OCI-LY1 (cell line): ENCODE results near the gene PTPRO.

Source experiments
- H2AFZ ChIP-seq: fragments of 200-600 bp; sonication (generic), shearing (Covaris generic); 2 replicates; pipeline ENCODE4 v1.6.0; 2014; ENCODE audit warnings: antibody characterized with exemption, mild to moderate bottlenecking, low read length
- H3F3A ChIP-seq: fragments of 200-600 bp; sonication (generic), shearing (Covaris generic); 2 replicates; pipeline ENCODE4 v1.6.0; 2014; ENCODE audit warnings: mild to moderate bottlenecking, antibody characterized with exemption, low read length, moderate library complexity; ENCODE audit not compliant: insufficient read depth
- H3K27ac ChIP-seq: fragments of 200-600 bp; sonication (generic); 2 replicates; pipeline ENCODE4 v1.5.1; 2014; ENCODE audit warnings: low read length, mixed run types, mild to moderate bottlenecking, low read depth; ENCODE audit not compliant: poor library complexity, severe bottlenecking
- H3K27me3 ChIP-seq: fragments of 200-600 bp; sonication (generic); 2 replicates; pipeline ENCODE4 v1.6.0; 2014; ENCODE audit warnings: antibody characterized with exemption, mild to moderate bottlenecking, low read length, moderate library complexity; ENCODE audit not compliant: insufficient read depth
- H3K36me3 ChIP-seq: fragments of 200-600 bp; sonication (generic); 2 replicates; pipeline ENCODE4 v1.6.1; 2014; ENCODE audit warnings: mild to moderate bottlenecking, antibody characterized with exemption, low read length, moderate library complexity, mixed read lengths; ENCODE audit not compliant: insufficient read depth
- H3K4me1 ChIP-seq: fragments of 200-600 bp; sonication (generic); 2 replicates; pipeline ENCODE4 v1.5.1; 2014; ENCODE audit warnings: mild to moderate bottlenecking, low read length, moderate library complexity; ENCODE audit not compliant: insufficient read depth, severe bottlenecking
- H3K4me2 ChIP-seq: fragments of 200-600 bp; sonication (generic), shearing (Covaris generic); 2 replicates; pipeline ENCODE4 v1.6.1; 2014; ENCODE audit warnings: low read length
- H3K4me3 ChIP-seq: fragments of 200-600 bp; sonication (generic); 2 replicates; pipeline ENCODE4 v1.5.1; 2014; ENCODE audit warnings: low read length, low read depth, mild to moderate bottlenecking, mixed read lengths; ENCODE audit not compliant: poor library complexity, severe bottlenecking
- H3K79me2 ChIP-seq: fragments of 200-600 bp; shearing (Covaris generic); 2 replicates; pipeline ENCODE4 v1.6.1; 2016; ENCODE audit warnings: mixed run types, low read length, mixed read lengths; ENCODE audit not compliant: insufficient read depth
- H3K9ac ChIP-seq: fragments of 200-600 bp; sonication (generic), shearing (Covaris generic); 2 replicates; pipeline ENCODE4 v1.6.1; 2014; ENCODE audit warnings: mild to moderate bottlenecking, low read length, mixed read lengths
- H3K9me2 ChIP-seq: fragments of 200-600 bp; sonication (generic), shearing (Covaris generic); 2 replicates; pipeline ENCODE4 v1.6.1; 2014; ENCODE audit warnings: low read depth, mild to moderate bottlenecking, low read length, mixed read lengths
- H3K9me3 ChIP-seq: fragments of 200-600 bp; shearing (Covaris generic); 2 replicates; pipeline ENCODE4 v1.6.1; 2014; ENCODE audit warnings: low read length, mixed read lengths
- H4K20me1 ChIP-seq: fragments of 200-600 bp; sonication (generic), shearing (Covaris generic); 2 replicates; pipeline ENCODE4 v1.6.0; 2016; ENCODE audit warnings: mild to moderate bottlenecking, low read length; ENCODE audit not compliant: insufficient read depth
- CTCF ChIP-seq: fragments of 200-600 bp; sonication (generic), shearing (Covaris generic); IDR thresholded peaks from 2 replicates; pipeline ENCODE4 v1.5.1; 2017; ENCODE audit warnings: mild to moderate bottlenecking, antibody characterized with exemption, low read length, moderate library complexity, mixed read lengths
- EZH2 ChIP-seq: fragments of 200-600 bp; sonication (generic), shearing (Covaris generic); IDR thresholded peaks from 2 replicates; pipeline ENCODE4 v1.8.0; 2017; ENCODE audit warnings: borderline replicate concordance, mixed run types, mild to moderate bottlenecking, antibody characterized with exemption, low read length, moderate library complexity, mixed read lengths

PTPRO gene

GRCh38 chr12:15536446-15536845 lies 214.1 kb downstream of the PTPRO start:
- Histone ChIP-seq H3K4me2 (no peak overlapping the region), H3F3A (no peaks in the 10 kb centered on the region), H3K9ac (no peak overlapping the region), H3K9me3 (no peaks in the 10 kb centered on the region), H3K36me3 (no peaks in the 10 kb centered on the region), H2AFZ (no peak overlapping the region), H4K20me1 (no peaks in the 10 kb centered on the region), H3K27ac (no peak overlapping the region), H3K79me2 (no peaks in the 10 kb centered on the region), H3K27me3 (no peaks in the 10 kb centered on the region), H3K4me1 (peaks cover 15% of the 10 kb centered on the region), H3K4me3 (no peak overlapping the region), H3K9me2 (no peaks in the 10 kb centered on the region)
- TF ChIP-seq CTCF (no peak), EZH2 (no peak)

DNA sequence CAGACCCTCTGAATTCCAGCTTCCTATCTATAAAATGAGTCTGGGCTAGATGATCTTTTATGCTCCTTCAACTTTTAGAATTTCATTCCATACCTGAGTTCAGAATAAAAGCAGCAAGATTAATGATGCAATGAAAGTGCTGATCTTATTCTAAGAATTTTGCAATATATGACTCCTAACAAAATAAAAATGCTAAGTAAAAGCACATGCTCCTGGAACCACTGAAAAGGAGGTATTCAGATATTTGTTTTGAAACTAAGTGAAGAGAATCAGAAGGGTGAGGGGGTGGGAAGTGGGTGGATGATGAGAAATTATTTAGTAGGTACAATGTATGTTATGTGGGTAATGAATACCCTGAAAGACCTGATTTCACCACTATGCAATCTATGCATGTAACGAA lies 216.6 kb downstream of the PTPRO start:
- H3K27ac ChIP-seq: no peak overlapping the region
- no peak overlapping the region for H2AFZ ChIP-seq
- no peaks in the 10 kb centered on the region for H3K79me2 ChIP-seq
- H3K9me2 ChIP-seq: no peaks in the 10 kb centered on the region
- no peaks in the 10 kb centered on the region for H3K9me3 ChIP-seq
- peaks cover 14% of the 10 kb centered on the region for H3K4me1 ChIP-seq
- H3F3A ChIP-seq: no peaks in the 10 kb centered on the region
- no peak overlapping the region for H3K4me2 ChIP-seq
- H3K27me3 ChIP-seq: no peaks in the 10 kb centered on the region
- no peak overlapping the region for H3K4me3 ChIP-seq
- no peak overlapping the region for H3K9ac ChIP-seq
- H4K20me1 ChIP-seq: no peaks in the 10 kb centered on the region
- no peak for TF ChIP-seq CTCF
- TF ChIP-seq EZH2: no peak
- no peaks in the 10 kb centered on the region for H3K36me3 ChIP-seq

GRCh38 chr12:15540005-15540404 lies 217.7 kb downstream of the PTPRO start:
- Histone ChIP-seq H3K79me2 (no peaks in the 10 kb centered on the region), H2AFZ (no peak overlapping the region), H3K4me2 (no peak overlapping the region), H3K36me3 (no peaks in the 10 kb centered on the region), H3K4me3 (no peak overlapping the region), H4K20me1 (no peaks in the 10 kb centered on the region), H3K9ac (no peak overlapping the region), H3K4me1 (peaks cover 2% of the 10 kb centered on the region), H3K27me3 (no peaks in the 10 kb centered on the region), H3K9me3 (no peaks in the 10 kb centered on the region), H3K9me2 (no peaks in the 10 kb centered on the region), H3F3A (no peaks in the 10 kb centered on the region), H3K27ac (no peak overlapping the region)
- TF ChIP-seq CTCF (no peak), EZH2 (no peak)
